NAMALWA (cell line): ENCODE data around the gene ADA.
A peak's percentile ranks its signal among the peaks of the same experiment; 100 is the strongest.
"Not testable (repeated sequence)": the region's sequence is repeated elsewhere in the genome, so short reads cannot be mapped to it uniquely, and the experiment has no call there.

Experiments
- DNase-seq: peaks from one replicate; pipeline ENCODE4 v3.0.0-alpha.2; 2015; ENCODE audit warnings: low spot score

ADA gene

GRCh38 chr20:44651684-44652423, at the start of gene ADA:
Gene ADA, minus strand, starts transcription at chr20:44651699. Its CDS starts 92 bp downstream, at chr20:44651607.
- peak; percentile 55 for DNase-seq

GRCh38 chr20:44700306-44700705, 48.8 kb upstream of the ADA start:
- DNase-seq = no peak

DNA sequence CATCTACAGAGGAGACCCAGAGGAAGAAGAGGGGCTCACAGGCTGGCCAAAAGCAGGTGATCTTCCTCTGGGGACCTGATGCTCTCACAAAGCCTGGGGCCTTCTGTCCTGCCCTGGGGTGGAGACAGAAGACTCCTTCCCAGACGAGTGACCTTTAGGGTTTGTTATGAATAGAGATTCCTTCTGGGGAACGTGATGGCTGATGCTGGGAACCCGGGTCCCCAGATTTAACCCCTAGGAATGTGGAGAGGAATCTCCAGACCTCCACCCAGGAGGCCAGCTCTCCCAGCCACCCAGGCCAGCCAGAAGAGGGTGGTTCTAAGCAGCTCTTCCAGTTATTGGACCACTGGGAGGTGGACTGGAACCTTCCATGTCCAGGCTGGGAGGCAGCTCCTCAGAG, 46.9 kb upstream of the ADA start:
- DNase-seq = no peak

DNA sequence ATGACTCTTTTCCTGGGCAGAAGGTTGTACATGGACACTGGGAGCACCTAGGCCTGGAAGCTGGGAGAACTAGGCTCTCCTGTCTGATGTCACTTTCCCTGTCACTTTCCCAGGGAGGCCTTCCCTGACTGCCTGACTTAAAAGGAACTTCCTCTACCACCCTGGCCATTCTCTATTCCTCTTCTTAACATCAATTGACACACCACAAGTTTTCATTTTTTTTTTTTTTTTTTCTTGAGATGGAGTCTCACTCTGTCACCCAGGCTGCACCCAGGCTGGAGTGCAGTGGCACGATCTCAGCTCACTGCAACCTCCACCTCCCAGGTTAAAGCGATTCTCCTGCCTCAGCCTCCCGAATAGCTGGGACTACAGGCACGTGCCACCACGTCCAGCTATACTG, 45.5 kb upstream of the ADA start:
- DNase-seq = not testable (repeated sequence)

DNA sequence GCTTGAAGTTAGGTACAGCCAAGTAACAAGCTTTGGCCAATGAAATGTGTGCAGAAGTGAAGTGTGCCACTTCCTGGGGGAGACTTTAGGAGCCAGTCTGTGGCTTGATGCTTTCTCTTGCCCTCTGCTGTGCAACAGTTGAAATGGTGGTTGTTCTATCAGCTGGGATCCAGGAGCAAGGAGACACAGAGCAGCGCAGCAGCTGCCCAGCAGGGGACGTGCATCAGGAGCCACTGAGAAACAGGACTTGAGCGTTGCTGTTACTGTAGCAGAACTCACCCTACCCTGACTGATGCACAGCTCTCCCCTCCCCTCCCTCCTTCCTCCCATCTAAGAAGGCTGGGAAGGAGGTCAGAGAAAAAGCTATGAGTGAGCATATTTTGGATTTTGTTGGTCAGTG, 44.8 kb upstream of the ADA start:
- peak; percentile 50 for DNase-seq

DNA sequence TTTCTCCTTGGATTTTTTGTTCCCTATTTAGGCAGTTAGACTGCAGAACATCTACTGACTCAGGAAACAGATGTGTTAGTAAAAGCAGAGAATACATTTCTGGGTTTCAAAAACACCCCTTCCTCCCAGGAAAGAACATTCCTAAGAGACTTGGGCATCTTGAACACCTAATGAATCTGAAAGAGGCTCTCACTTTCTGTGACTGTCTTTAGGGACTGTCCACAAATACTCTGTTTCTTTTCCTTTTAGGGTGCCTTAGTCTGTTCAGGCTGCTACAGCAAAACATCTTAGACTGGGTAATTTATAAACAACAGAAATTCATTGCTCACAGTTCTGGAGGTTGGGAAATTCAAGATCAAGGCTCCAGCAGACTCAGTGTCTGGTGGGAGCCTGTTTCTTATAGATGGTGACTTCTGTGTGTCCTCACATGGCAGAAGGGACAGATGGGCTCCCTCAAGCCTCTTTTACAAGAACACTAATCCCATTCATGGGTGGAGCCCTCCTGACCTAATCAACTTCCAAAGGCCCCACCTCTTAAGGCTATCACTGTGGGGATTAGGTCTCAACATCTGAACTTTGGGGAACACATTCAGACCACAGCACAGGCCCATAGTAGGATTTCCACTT, 44.3 kb upstream of the ADA start:
- DNase-seq = no peak

DNA sequence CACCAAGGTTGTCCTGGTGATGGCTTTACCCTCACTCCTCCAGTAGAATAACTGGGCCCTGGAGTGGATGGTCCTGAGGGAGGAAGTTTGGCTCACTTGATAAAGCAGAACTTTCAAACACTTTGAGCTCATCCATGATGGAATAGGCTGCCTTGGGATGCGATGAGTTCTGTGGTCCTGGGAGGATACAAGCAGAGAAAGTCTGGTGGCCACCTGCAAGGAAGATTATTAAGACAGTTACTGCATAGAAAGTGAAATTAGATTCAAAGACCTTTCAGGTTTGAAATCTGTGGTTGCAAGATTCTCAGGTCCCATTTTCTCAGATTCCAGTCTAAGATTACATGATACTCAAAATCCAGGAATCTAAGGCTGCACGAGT, 43.8 kb upstream of the ADA start:
- DNase-seq = no peak

DNA sequence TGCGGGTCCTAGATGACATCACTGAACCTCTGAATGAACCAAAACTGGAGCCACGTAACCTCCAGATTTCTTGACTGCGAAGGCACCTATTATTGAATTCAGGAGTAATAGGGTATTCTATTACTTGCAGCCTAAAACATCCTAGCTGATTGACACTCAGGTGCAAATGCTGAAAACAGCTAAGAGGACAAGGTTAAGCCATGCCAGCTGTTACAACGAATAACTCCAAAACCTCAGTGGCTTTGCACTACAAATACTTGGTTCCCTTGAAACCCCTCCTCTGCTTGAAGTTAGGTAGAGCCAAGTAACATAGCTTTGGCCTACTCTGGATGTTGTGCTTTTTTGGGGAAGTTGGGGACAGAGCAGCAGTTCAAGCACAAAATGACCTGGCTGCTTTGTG, 42.7 kb upstream of the ADA start:
- DNase-seq = no peak

DNA sequence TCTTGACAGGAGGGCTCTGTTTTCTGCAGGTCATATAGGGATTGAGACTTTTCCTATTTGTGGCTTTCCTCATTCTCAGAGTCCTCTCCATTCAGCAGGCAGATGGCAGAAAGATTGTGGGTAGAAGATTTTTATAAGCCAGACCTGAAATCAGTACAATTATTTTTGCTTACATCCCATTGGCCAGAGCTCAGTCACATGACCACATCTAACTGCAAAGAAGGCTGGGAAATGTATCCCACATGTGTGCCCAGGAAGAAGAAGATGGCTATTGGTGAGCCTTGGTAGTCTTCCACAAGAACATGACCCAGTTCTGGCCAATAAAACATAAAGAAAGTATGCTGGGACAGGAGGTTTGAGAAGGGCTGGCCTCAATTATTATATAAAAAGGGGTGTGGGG, 42.1 kb upstream of the ADA start:
- DNase-seq = no peak

DNA sequence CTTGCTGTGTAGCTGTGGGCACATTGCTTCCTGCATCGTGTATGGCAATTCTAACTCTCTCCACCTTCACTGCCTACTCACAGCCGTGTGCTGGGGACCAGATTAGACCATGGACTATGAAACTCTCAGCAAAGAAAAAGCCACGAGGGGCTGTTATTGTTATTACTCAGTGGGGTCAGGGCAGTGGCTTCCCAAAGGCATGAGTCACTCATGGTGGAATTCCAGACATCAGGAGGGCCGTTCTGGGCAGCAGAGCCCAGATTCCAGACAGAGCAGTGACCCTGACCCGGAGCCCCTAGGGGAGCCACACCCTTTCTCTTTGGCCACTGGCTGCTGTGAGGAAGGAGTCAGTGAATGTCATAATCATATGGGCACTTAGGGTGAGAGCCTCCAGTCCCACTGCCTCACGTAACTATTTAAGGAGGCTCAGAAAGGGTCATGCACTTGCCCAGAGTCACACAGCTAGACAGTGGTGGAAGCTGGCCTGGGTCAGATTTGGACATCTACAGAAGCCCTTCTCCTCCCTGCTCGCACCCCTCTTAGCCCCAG, 41.5 kb upstream of the ADA start:
- DNase-seq = no peak

GRCh38 chr20:44691424-44692423, 40.2 kb upstream of the ADA start:
- no peak for DNase-seq

DNA sequence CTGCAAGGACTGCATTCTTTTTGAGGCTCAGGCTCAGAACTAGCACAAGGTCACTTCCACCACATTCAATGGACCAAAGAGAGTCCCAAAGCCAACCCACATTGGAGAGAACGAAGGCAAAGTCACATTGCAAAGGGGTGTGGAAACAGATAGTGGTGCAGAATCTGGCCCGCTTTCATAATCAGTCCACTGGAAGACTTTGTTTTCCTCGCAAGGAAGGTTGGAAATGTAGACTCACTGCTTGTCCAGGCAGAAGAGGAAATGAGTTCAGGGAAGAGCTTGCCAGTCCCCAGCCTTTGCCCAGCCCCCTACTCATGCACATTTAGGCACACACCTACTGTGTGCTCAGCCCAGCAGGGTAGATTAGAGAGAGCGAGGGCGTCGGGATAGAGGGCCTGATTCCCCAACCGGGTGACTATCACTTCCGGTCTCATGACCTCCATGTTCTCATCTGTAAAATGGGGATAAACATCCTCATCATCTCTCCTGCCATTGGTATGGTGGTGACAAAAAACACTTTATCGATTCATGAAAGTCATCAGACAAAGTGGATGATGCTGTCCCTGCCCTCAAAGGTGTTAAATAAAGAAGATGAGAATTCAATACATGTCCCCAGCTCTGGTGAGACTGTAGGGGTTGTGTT, 39.4 kb upstream of the ADA start:
- DNase-seq = no peak

- DNase-seq = no peak
Observed at GRCh38 chr20:44689809-44690208, 38.3 kb upstream of the ADA start.

GRCh38 chr20:44688053-44688625, 36.6 kb upstream of the ADA start:
- DNase-seq = no peak

DNA sequence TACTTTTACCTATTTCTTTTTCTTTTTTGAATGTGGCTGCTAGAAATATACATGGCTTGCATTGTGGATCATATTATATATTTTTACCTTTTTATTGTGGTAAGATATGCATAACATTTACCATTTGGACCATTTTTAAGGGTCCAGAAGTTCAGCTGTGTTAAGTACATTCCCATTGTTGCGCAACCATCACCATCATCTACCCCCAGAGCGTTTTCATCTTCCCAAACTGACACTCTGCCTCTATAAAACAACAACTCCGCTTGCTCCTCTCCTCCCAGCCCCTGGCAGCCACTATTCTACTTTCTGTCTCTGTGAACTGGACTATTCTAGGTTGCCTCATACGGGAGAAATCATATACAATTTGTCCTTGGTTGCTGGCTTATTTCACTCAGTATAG, 35.4 kb upstream of the ADA start:
- DNase-seq = no peak

- no peak for DNase-seq
Observed at GRCh38 chr20:44684047-44684967, 32.8 kb upstream of the ADA start.

- DNase-seq = peak; percentile 84
Observed at GRCh38 chr20:44683263-44684046, 32.0 kb upstream of the ADA start.

- no peak for DNase-seq
Observed at GRCh38 chr20:44681796-44682566, 30.5 kb upstream of the ADA start.
